ENCODE data around the gene THNSL1.

THNSL1 gene

GRCh38 chr10:25050402-25050801, 34.0 kb downstream of the THNSL1 start:
- DNase-seq (ENCODE audit: extremely low read depth in 1 of 2, low read depth in 1 of 2), result no peak

- no peak for DNase-seq (ENCODE audit: extremely low read depth in 1 of 2, low read depth in 1 of 2)
These were observed 35.6 kb downstream of the THNSL1 start for GRCh38 chr10:25052012-25052411.

GRCh38 chr10:25056726-25057125, 40.3 kb downstream of the THNSL1 start:
- DNase-seq (ENCODE audit: extremely low read depth in 1 of 2, low read depth in 1 of 2), result no peak

GRCh38 chr10:25057886-25058285, 41.5 kb downstream of the THNSL1 start:
- DNase-seq (ENCODE audit: extremely low read depth in 1 of 2, low read depth in 1 of 2), result no peak

- DNase-seq (ENCODE audit: extremely low read depth in 1 of 2, low read depth in 1 of 2), result no peak
These were observed 43.6 kb downstream of the THNSL1 start for GRCh38 chr10:25059990-25060389.

- no peak for DNase-seq (ENCODE audit: extremely low read depth in 1 of 2, low read depth in 1 of 2)
These were observed 44.7 kb downstream of the THNSL1 start for GRCh38 chr10:25061125-25061524.

- DNase-seq (ENCODE audit: extremely low read depth in 1 of 2, low read depth in 1 of 2), result no peak
These were observed 45.5 kb downstream of the THNSL1 start for GRCh38 chr10:25061711-25062449.

GRCh38 chr10:25063157-25063556, 46.7 kb downstream of the THNSL1 start:
- no peak for DNase-seq (ENCODE audit: extremely low read depth in 1 of 2, low read depth in 1 of 2)

- DNase-seq (ENCODE audit: extremely low read depth in 1 of 2, low read depth in 1 of 2), result no peak
These were observed 47.2 kb downstream of the THNSL1 start for GRCh38 chr10:25063644-25064043.

- no peak for DNase-seq (ENCODE audit: extremely low read depth in 1 of 2, low read depth in 1 of 2)
These were observed 48.0 kb downstream of the THNSL1 start for GRCh38 chr10:25064401-25064800.

GRCh38 chr10:25065761-25066476, 49.5 kb downstream of the THNSL1 start:
- no peak for DNase-seq (ENCODE audit: extremely low read depth in 1 of 2, low read depth in 1 of 2)

- no peak for DNase-seq (ENCODE audit: extremely low read depth in 1 of 2, low read depth in 1 of 2)
These were observed 52.0 kb downstream of the THNSL1 start for GRCh38 chr10:25068152-25069058.

GRCh38 chr10:25071227-25071626, 54.8 kb downstream of the THNSL1 start:
- no peak for DNase-seq (ENCODE audit: extremely low read depth in 1 of 2, low read depth in 1 of 2)

GRCh38 chr10:25072786-25073185, 56.4 kb downstream of the THNSL1 start:
- no peak for DNase-seq (ENCODE audit: extremely low read depth in 1 of 2, low read depth in 1 of 2)

- no peak for DNase-seq (ENCODE audit: extremely low read depth in 1 of 2, low read depth in 1 of 2)
These were observed 59.4 kb downstream of the THNSL1 start for GRCh38 chr10:25075825-25076224.
